Activated CD4-positive, alpha-beta T cell treated with anti-CD3 and anti-CD28 coated beads for 48 hours (primary cell): ENCODE data around the gene OLFML3.

Experiments
- DNase-seq: peaks from one replicate; pipeline ENCODE4 v3.0.0-alpha.2; 2020

OLFML3 gene

DNA sequence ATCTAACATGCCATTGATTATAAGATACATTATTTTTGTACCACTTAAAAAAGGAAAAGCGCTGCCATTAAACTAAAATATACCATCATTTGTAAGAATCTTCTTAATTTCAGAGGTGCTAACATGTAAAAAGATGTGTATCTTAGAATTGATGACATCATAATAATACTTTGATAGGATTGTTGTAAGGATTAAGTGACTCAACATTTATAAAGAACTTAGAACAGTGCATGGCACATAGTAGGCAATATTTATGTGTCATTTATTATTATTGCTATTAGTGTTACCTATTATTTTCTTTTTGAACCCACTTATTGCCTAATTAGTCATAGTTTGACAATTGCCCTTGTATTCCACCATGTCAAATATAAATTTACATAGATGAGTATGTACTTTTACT is 28.4 kb upstream of the OLFML3 start:
- DNase-seq, result no peak

- DNase-seq, result no peak
Measured at GRCh38 chr1:113951719-113952118, 27.6 kb upstream of the OLFML3 start.

GRCh38 chr1:113957984-113958383 is 21.3 kb upstream of the OLFML3 start:
- DNase-seq, result no peak

DNA sequence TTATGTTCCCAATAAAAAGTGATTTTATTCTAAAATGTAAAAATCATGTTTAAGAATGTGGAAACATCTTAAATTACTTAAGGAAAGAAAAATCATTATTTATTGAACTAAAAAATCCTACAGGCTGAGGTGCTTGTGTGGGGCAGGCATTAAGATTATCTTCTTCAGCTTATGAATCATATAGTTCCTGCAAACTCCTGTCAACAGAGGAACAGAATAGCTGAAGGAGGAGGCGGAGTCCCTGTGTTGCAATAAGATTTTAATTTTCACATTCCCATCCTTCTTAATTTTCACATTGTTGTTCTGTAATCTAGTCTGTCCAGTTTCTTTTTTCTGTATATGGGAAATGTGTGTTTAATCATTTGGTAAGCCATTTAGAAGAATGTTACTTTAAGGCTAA is 20.6 kb upstream of the OLFML3 start:
- DNase-seq, result no peak

- no peak for DNase-seq
Measured at GRCh38 chr1:113963281-113963906, 15.9 kb upstream of the OLFML3 start.

DNA sequence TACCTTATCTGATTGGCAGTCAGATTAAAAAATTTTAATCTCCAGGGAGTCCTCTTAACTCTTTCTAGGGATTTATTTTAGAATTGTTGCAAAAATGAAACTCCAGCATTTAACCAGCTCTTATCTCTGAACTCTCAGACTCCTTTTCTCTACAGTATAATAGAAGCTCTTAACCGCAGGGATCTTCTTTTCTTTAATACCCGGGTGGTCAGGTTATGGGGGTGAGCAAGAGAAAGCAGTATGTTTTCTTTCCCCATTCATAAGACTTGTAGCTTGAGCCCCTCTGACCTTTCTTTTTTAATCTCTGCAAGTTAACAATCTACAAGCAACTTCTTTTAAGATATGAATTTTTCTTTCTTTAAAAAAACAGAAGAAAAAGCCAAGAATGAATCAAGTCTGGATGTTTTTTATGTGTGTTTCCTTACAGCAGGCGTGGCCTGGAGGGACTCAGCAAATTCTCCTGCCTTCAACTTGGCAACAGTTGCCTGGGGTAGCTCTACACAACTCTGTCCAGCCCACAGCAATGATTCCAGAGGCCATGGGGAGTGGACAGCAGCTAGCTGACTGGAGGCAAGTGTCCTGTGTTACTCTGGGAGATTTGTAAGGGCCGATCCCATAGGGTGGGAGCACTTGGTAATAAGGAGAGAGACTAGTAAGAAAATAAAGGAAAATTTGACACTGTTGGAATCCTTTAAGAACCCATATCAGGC is 13.4 kb upstream of the OLFML3 start:
- no peak for DNase-seq

- DNase-seq, result no peak
Measured at GRCh38 chr1:113972954-113973353, 6.3 kb upstream of the OLFML3 start.

GRCh38 chr1:113975211-113975895 is 3.9 kb upstream of the OLFML3 start:
- no peak for DNase-seq

GRCh38 chr1:113976609-113977278 is 2.5 kb upstream of the OLFML3 start:
- DNase-seq, result no peak

GRCh38 chr1:113977906-113978305 is 1.4 kb upstream of the OLFML3 start:
- DNase-seq, result no peak

- DNase-seq, result no peak
Measured at GRCh38 chr1:113980110-113980509, 836 bp downstream of the OLFML3 start.

DNA sequence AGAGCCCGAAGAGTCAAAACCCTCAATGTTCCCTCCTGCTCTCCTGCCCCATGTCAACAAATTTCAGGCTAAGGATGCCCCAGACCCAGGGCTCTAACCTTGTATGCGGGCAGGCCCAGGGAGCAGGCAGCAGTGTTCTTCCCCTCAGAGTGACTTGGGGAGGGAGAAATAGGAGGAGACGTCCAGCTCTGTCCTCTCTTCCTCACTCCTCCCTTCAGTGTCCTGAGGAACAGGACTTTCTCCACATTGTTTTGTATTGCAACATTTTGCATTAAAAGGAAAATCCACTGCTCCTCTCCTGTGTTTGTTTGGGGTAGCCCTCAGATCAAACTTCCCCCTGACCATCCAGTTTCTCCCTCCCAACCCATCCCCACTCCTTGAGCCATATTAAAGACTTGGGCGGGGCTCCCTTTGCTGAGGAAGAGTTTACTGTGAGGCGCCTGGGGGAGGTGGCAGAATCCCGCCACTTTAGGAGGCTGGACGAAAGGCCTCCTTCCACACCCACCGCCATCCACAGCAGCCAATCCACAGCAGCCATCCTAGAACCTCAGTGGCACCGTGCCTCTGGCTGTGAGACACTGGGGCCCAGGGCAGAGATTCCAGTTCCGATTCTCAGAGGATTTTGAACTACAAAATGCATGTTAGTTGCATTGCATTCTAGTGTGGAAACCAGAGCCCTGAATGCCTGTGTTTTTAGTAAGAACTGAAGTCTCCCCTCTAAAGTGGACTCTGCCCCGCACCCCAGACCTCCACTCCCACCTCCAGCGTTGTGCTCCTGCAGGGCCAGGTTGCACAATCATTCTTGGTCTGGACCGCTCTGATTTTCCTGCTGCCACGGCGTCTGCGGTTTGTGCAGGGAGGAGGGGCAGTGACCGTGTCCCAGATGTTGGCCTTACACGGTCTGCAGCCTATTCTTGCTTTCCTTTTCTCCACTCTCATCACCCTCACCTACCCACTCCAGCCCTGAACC is 3.0 kb downstream of the OLFML3 start:
- DNase-seq, result no peak

DNA sequence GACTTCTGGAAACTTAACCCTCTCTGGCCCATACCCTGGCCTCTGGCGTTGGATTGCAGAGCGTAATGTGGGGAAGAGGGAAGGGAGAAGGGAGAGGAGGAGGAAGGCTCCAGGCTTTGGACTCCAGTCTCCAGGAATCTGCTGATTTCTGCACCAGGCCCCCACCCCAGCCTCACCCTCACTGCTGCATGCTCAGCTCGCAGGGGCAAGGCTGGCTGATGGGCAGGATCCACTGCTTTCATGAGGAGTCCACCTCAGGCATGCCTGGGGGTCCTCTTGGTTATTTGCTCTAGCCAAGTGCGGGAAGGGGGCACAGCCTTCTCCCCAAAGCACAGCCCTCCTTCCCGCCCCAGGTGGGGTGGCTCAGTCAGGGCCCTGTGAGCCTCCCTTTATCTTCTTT is 3.7 kb downstream of the OLFML3 start:
- no peak for DNase-seq

GRCh38 chr1:113983391-113983790 is 4.1 kb downstream of the OLFML3 start:
- DNase-seq, result no peak

- DNase-seq, result no peak
Measured at GRCh38 chr1:113983826-113984225, 4.6 kb downstream of the OLFML3 start.

GRCh38 chr1:113984710-113985109 is 5.4 kb downstream of the OLFML3 start:
- no peak for DNase-seq

- no peak for DNase-seq
Measured at GRCh38 chr1:113986802-113987201, 7.5 kb downstream of the OLFML3 start.

GRCh38 chr1:113987259-113987658 is 8.0 kb downstream of the OLFML3 start:
- no peak for DNase-seq

DNA sequence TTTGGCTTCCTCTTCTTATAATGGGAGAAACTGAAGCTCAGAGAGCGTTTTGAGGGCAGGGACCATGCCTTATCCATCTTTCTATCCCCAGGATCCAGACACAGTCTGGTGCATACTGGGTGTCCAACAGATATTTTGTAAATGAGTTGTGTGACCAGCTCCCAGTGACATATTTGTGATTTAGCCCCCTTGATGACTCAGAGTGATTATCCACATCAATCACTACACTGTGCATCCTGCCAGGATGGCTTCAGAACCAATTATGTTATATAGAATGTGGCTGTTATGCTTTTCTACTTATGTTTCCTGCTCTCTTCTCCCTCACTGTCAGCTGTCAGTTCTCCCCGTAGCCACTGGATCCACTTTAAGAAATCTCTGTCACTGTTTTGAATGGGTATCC is 11.3 kb downstream of the OLFML3 start:
- DNase-seq, result no peak

- DNase-seq, result no peak
Measured at GRCh38 chr1:113990961-113991360, 11.7 kb downstream of the OLFML3 start.

GRCh38 chr1:113991467-113991997 is 12.3 kb downstream of the OLFML3 start:
- no peak for DNase-seq

GRCh38 chr1:113993072-113993471 is 13.8 kb downstream of the OLFML3 start:
- DNase-seq, result no peak
